IPS-18c (cell line): ENCODE measurements around the gene ZBTB44.
A peak's percentile ranks its signal among the peaks of the same experiment; 100 is the strongest.
"Not testable (repeated sequence)": the region's sequence is repeated elsewhere in the genome, so short reads cannot be mapped to it uniquely, and the experiment has no call there.

Experiments
- H3K4me3 ChIP-seq: 2 replicates; pipeline ENCODE4 v1.7.0; 2013; ENCODE audit warnings: low read depth, mild to moderate bottlenecking, low read length, moderate library complexity; ENCODE audit not compliant: insufficient read depth
- H3K9me3 ChIP-seq: one replicate; pipeline ENCODE4 v1.6.1; 2013; ENCODE audit warnings: mild to moderate bottlenecking, low read length, moderate library complexity; ENCODE audit not compliant: control insufficient read depth, insufficient read depth

Gene ZBTB44, protein sequence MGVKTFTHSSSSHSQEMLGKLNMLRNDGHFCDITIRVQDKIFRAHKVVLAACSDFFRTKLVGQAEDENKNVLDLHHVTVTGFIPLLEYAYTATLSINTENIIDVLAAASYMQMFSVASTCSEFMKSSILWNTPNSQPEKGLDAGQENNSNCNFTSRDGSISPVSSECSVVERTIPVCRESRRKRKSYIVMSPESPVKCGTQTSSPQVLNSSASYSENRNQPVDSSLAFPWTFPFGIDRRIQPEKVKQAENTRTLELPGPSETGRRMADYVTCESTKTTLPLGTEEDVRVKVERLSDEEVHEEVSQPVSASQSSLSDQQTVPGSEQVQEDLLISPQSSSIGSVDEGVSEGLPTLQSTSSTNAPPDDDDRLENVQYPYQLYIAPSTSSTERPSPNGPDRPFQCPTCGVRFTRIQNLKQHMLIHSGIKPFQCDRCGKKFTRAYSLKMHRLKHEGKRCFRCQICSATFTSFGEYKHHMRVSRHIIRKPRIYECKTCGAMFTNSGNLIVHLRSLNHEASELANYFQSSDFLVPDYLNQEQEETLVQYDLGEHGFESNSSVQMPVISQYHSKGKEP

GRCh38 chr11:130314750-130315285 lies at the start of gene ZBTB44:
ZBTB44 (minus strand) TSS chr11:130314917; CDS start chr11:130261873, 53,044 bp downstream.
- peak within 1 kb of the TSS; percentile 85 for H3K4me3 ChIP-seq

GRCh38 chr11:130359419-130359818 lies 44.7 kb upstream of the ZBTB44 start:
- Histone ChIP-seq H3K9me3 (no peaks in the 10 kb centered on the region), H3K4me3 (no peak overlapping the region)

More at GRCh38 chr11:130314750-130315285, at the start of gene ZBTB44:
- H3K9me3 ChIP-seq, result no peaks in the 10 kb centered on the region

DNA sequence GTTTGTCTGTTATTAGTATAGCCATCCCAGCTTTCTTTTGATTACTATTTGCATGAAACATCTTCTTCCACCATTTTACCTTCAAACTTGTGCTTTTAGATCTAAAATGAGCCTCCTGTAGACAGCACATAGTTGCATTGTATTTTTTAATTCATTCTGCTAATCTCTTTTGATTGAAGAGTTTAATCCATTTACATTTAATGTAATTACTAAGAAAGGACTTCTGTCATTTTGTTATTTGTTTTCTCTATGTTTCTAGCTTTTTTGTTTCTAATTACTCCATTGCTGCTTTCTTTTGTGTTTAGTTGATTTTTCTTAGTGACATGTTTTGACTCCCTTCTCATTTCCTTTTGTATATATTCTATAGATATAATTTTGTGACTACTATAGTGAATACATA lies 43.7 kb upstream of the ZBTB44 start:
- H3K9me3 ChIP-seq, result no peaks in the 10 kb centered on the region
- H3K4me3 ChIP-seq, result no peak overlapping the region

DNA sequence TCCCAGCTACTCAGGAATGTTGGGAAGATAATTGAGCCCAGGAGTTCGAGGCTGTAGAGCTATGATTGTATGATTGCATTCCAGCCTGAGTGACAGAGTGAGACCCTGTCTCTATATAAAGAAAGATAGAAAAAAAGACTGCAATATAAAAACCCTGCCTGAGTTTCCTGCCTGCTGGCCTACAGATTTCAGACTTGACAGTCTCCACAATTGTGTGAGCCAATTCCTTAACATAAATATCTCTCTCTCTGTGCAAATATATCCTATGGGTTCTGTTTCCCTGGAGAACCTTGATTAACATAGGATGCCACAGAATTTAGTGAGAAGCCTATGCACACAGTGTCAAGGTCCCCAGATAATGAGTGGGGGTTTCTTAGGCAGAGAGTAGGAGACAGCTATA lies 32.5 kb upstream of the ZBTB44 start:
- H3K9me3 ChIP-seq, result no peaks in the 10 kb centered on the region
- no peak overlapping the region for H3K4me3 ChIP-seq

GRCh38 chr11:130344841-130345240 lies 30.1 kb upstream of the ZBTB44 start:
- Histone ChIP-seq H3K4me3 (no peak overlapping the region), H3K9me3 (no peaks in the 10 kb centered on the region)

- H3K4me3 ChIP-seq, result no peak overlapping the region
- no peaks in the 10 kb centered on the region for H3K9me3 ChIP-seq
Observed at GRCh38 chr11:130340671-130341319, 26.1 kb upstream of the ZBTB44 start.

DNA sequence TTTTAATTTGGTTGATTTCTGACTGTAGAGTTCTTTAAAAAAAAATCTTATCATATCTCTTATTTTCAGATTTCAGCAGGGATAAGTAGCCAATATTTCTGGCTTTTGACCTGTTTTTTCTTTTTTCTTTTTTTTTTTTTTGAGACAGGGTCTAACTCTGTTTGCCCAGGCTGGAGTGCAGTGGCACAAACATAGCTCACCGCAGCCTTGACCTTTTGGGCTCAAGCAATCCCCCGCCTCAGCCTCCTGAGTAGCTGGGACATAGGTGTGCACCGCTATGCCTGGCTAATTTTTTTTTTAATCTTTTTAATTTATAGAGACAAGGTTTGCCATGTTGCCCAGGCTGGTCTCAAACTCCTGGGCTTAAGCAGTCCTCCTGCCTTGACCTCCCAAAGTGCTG lies 23.9 kb upstream of the ZBTB44 start:
- Histone ChIP-seq H3K4me3 (no peak overlapping the region), H3K9me3 (no peaks in the 10 kb centered on the region)

GRCh38 chr11:130337281-130338089 lies 22.8 kb upstream of the ZBTB44 start:
- H3K4me3 ChIP-seq, result no peak overlapping the region
- H3K9me3 ChIP-seq, result no peaks in the 10 kb centered on the region

GRCh38 chr11:130331397-130331796 lies 16.7 kb upstream of the ZBTB44 start:
- not testable (repeated sequence) for H3K9me3 ChIP-seq, H3K4me3 ChIP-seq

DNA sequence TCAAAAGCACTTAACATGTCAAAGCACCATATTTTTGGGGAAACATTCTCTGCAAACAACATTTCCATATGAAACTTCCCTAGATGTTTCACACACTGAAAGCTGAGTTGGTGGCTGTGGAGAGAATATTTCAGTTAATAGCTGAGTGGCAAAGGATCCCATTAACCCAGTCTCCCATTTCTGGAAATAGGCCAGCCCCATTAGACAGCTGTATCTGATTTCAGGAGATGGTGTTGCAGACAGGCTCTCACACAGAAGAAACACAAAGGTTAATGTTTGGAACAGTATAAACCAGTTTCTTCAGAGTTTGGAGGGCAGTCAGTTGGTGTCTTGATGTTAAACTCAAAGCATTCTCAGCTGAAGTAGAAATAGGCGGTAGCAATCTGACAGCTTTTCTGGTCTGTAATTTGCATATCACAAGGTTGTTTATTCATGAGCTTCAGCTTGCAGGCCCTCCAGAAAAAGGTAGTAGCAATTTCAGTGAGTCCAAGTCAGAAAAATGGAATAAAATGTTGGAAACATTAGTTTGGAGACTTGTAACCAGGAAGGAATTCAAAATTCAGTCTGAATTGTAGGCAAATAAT lies 15.5 kb upstream of the ZBTB44 start:
- H3K4me3 ChIP-seq, result no peak overlapping the region
- H3K9me3 ChIP-seq, result no peaks in the 10 kb centered on the region

DNA sequence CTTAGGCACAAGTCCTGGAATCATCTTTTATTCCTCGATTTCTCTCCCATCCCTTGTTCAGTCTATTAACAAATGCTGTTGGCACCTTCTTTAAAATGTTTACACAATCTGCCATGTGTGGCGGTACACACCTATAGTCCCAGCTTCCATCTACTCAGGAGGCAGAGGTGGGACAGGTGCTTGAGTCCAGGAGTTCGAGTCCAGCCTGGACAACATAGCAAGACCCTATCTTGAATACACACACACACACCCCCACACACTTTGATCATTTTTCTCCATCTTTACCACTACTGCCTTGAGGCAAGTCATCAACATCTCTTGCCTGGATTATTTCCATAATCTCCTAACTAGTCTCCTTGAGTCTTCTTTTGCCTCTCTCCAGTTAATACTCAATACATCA lies 13.7 kb upstream of the ZBTB44 start:
- H3K4me3 ChIP-seq, result no peak overlapping the region
- H3K9me3 ChIP-seq, result no peaks in the 10 kb centered on the region

- H3K9me3 ChIP-seq, result no peaks in the 10 kb centered on the region
- H3K4me3 ChIP-seq, result no peak overlapping the region
Observed at GRCh38 chr11:130327716-130328115, 13.0 kb upstream of the ZBTB44 start.

GRCh38 chr11:130325691-130326090 lies 11.0 kb upstream of the ZBTB44 start:
- no peak overlapping the region for H3K4me3 ChIP-seq
- no peaks in the 10 kb centered on the region for H3K9me3 ChIP-seq

- H3K9me3 ChIP-seq, result no peaks in the 10 kb centered on the region
Observed at GRCh38 chr11:130323452-130324450, 9.0 kb upstream of the ZBTB44 start.

GRCh38 chr11:130322126-130322525 lies 7.4 kb upstream of the ZBTB44 start:
- no peak overlapping the region for H3K4me3 ChIP-seq
- no peaks in the 10 kb centered on the region for H3K9me3 ChIP-seq

More at GRCh38 chr11:130323452-130324450, 9.0 kb upstream of the ZBTB44 start:
- no peak overlapping the region for H3K4me3 ChIP-seq
